ELR (cell line): Measurements from ENCODE around the gene LRRC3B.
"Not testable (repeated sequence)": the region's sequence is repeated elsewhere in the genome, so short reads cannot be mapped to it uniquely, and the experiment has no call there.

ENCODE experiments used
- DNase-seq: peaks from one replicate; pipeline ENCODE4 v3.0.0-alpha.2; 2015; ENCODE audit warnings: low read depth

Gene LRRC3B

DNA sequence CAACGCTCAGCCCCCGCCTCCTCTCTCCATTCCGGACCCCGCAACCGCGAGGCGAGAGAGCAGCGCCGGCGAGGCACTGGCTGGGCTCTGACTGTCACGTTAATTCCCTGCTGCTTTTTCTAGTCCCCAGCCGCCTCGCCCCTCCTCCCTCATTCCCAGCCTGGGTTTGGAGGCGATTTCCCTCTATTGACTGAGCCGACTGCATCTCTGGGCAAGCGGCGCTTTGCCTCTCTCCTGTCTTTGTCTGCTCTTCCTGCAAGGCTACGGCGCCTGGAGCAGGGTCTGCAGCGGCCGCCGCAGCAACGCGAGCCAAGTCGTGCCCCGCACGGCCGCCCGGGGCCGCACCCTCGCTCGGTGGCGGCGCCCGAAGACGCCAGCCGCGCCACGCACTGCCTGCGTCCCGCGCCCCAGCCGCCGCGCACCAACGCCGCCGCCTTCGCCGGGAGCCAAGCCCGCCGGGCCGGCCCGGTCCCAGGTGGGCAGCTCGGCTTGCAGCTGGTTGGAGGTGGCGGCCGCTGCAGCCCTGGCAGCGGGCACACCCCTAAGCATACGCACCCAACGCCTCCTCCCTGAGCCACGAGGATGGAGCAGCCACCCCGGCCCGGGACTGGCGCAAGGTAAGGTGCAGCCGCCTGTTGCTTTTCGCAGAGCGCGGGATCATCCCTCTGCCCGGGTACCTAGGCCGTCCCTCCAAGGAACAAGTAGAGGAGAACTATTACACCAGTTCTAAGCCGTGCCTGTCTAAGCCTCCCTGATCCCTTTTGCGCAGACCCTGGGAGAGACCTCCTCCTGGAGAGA is at the start of gene LRRC3B:
LRRC3B (plus strand) TSS at position 152 of the 798 bp plus-strand sequence. CDS start 86,901 bp downstream, outside the sequence.
- DNase-seq = no peak

DNA sequence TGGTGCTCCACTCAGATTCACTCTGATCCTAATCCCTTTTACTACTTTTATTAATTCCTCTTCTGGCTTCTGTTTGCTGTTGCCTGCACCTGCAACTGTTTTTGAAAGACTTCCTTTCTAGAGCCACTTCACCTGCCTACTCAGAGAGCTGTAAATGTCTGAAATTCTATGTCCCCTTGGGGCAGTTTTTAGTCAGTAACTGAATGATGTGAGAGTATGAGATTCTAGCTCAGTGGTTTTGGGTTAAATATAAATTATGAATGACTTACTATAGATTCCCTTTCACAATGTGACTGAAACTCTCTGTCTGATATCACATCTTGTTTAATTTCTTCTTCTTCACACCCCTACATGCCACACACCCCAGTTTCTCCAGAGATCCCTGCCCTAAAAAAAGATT is 47.8 kb upstream of the LRRC3B start:
- DNase-seq = no peak

DNA sequence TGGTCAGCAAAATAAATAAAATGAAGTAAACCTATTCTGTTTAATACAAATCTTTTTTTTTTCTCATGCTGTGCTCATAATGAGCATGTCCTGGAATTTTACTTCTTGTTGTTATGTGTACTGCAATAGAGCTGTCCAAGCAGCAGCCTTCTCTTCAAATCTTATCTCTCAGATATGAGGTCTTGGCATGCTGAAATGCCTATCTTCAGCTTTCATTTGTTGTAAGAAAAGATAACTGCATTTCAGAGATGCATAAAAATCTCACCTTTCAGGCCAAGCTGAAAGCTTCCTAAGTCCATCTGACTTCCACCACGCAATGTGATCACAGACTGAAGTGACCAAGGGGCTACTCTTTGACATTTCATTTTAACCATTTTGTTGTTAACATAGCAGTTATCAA is 43.5 kb upstream of the LRRC3B start:
- no peak for DNase-seq

- no peak for DNase-seq
These were observed 35.0 kb upstream of the LRRC3B start for GRCh38 chr3:26587571-26587970.

DNA sequence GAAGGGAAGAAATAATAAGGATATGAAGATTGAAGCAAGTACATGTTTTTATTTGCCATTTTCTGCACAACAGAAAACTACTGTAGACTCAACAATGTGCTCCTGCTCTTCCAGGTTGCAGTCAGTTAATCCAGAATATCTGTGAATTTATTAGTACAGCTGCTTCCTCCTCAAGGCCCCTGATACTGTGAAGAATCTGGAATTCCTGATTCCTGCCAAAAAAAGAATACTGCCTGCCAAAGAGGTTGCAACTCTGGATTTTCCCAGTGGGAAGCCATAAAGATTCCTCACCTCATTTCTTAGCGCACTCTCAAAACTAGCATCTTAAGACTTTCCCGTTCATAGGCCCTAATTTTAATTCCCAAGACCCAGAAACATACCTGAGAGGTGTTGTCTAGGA is 33.6 kb upstream of the LRRC3B start:
- DNase-seq = no peak

DNA sequence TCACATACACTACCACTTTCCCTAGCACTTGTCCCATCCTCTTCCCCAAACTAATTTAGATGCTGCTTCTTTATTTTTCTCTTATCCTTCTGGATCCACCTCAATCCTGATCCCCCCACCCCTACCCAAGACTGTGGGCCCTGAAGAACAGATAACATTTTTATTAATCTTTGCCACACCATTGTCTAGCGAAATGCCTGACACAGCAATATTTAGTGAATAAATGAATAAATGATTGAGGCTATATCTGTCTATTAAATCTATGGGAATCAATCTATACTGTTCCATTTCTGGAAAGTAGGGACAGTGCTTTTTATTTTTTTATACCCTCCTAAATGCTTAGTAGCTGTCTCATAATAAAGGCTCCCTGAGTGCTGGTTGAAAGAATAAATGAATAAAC is 32.9 kb upstream of the LRRC3B start:
- DNase-seq = no peak

GRCh38 chr3:26590919-26591484 is 31.6 kb upstream of the LRRC3B start:
- DNase-seq = no peak

DNA sequence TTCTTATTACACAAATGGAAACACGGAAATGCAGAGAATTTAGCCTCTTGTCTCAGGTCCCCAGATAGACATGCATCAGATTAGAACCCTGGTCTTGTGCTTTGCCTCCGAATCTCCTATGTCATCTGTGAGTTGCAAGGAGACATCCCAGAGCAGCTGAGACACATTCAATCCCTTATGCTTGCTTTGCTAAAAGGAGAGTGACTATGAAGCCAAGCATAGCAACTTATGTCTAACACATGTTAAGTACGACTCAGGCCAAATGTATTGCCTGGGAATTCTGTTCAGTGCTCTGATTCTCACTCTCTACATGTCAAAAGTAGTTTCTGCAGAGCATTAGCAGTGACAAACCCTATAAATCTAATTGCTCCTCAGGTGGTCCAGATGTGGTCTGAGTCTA is 30.6 kb upstream of the LRRC3B start:
- no peak for DNase-seq

- no peak for DNase-seq
These were observed 30.1 kb upstream of the LRRC3B start for GRCh38 chr3:26592451-26592850.

DNA sequence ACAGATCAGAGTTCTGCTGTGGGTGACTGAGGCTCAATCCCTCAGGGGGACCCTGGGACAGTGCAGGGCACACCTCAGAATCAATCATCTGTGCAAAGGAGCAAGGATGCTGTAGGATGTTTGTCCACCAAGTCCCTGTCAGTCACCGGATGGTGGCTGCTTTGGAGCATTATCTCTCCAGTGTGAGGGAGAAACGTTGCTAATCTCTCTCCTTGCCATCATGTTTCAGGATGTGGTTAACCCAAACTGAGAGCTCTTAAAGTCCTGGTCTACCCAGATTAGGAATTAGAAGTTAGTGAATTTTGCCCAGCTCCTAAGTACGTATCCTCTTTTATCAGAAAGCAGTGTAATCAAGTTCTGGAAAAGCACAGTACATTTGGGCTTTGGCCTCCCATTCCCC is 26.2 kb upstream of the LRRC3B start:
- DNase-seq = no peak

DNA sequence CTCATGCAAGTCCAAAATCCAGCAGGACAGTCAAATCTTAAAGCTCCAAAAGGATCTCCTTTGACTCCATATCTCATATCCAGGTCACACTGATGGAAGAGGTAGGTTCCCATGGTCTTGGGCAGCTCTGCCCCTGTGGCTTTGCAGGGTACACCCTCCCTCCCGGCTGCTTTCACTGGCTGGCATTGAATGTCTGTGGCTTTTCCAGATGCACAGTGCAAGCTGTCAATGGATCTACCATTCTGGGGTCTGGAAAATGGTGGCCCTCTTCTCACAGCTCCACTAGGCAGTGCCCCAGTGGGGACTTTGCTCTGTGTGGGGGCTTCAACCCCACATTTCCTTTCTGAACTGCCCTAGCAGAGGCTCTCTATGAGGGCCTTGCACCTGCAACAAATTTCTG is 19.3 kb upstream of the LRRC3B start:
- not testable (repeated sequence) for DNase-seq

GRCh38 chr3:26603771-26604170 is 18.8 kb upstream of the LRRC3B start:
- not testable (repeated sequence) for DNase-seq

GRCh38 chr3:26614006-26614685 is 8.4 kb upstream of the LRRC3B start:
- no peak for DNase-seq

GRCh38 chr3:26621176-26621575 is 1.4 kb upstream of the LRRC3B start:
- DNase-seq = no peak

- no peak for DNase-seq
These were observed 509 bp upstream of the LRRC3B start for GRCh38 chr3:26621906-26622620.

DNA sequence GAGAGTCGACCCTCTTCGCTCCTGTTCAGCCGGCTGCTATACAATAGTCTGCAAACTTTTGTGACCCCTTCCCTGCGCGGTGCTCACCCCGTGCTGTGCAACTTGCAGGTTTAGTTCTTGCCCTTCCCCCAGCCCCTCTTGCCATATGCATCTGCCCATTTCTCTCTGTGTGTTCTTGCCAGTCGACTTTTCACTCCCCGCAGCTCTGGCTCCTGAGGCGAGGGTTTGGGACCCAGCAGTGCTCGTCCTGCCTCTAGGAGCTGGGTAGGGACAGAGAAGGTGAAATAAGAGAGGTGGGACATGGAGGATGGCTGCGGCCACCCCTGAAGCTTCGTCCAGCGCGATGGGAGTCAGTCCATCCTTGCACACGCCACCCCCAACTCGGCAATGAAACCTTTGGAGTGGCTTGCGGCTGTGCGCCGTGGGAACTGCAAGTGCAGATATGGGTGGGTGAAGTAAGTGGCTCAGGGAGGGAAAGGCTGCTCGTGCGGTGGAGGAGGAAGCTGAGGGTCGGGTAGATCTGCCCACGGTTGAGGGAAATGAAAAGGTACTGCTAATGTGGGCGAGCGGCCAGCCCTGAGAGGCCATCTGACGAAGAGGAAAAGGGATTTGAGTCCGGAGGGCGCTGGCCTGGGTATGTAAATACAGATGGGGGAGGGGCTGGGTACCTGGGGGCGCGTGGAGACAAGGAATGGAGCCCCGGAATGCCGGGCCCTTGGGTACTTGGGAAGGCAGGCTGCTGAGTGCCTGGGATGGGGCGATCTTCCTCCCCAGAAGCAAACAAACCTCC is 1.0 kb downstream of the LRRC3B start:
- no peak for DNase-seq

DNA sequence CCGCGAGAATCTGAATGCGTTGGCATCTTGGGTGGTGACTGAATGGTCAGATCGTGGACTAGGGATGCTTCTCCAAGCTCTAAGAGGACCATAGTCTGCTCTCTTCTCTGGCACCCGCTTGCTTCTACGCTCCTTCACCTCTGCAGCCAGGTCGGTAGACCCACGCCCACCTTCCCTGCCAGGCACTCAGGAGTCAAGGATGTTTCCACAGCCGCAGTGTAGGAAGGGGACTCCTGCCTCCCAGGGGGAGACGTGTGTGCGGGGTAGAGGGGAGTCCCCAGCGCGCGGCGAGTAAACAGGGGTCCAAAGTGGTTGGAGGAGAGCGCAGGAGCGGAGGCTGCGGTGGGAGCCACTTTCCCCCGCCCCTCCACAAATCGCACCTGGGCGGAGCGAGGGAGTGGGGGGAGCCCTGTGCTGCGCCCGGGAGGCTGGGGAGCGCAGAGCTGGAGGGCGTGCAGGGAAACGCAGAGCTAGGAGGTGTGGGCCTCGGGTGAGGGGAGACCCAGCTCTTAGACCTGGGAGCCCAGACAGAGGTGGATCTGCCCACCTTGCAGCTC is 1.7 kb downstream of the LRRC3B start:
- DNase-seq = no peak

GRCh38 chr3:26625187-26625586 is 2.6 kb downstream of the LRRC3B start:
- DNase-seq = no peak

DNA sequence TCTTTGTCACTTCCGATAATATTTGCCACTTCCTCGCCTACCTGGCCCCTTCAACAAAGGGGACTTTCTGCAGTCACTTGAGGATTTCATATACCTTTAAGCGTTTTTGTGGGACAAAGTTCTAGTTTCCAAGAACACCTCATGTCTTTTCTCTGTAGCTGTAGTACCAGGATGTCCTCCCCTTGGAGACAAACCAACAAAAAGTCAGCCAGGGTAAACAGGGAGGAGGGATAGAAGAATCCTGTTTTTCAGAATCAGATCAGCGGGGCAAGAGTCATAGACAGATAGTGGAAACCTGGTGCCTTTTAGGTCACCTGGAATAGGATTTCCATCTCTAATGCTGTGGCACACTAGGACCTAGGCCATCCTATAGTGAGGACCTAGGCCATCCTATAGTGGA is 4.5 kb downstream of the LRRC3B start:
- DNase-seq = no peak

GRCh38 chr3:26628915-26629314 is 6.3 kb downstream of the LRRC3B start:
- no peak for DNase-seq

- DNase-seq = no peak
These were observed 8.3 kb downstream of the LRRC3B start for GRCh38 chr3:26630669-26631389.
